HG03280 (cell line): ENCODE results near the gene PNLIPRP2.

ENCODE experiments used
- ATAC-seq: cut with Tn5 transposase; IDR thresholded peaks from one replicate; pipeline ENCODE4 v1.9.1; 2021; ENCODE audit warnings: mild to moderate bottlenecking, moderate library complexity; ENCODE audit not compliant: unreplicated experiment

The PNLIPRP2 gene

DNA sequence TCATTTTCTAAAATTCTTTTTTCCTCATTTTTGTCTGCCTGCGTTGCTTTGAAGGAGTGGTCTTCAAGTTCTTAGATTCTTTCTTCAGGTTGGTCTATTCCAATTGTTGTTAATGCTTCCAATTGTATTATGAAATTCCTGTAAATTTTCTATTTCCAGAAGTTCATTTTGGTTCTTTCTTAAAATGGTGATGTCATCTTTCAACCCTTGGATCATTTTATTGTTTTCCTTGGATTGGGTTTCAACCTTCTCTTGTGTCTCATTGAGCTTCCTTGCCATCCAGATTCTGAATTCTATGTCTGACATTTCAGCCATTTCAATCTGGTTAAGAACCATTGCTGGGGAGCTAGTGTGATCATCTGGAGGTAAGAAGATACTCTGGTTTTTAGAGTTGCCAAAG lies 33.1 kb downstream of the PNLIPRP2 start:
- ATAC-seq, result no peak

- ATAC-seq, result peak; percentile 57
These were observed 34.1 kb downstream of the PNLIPRP2 start for GRCh38 chr10:116654816-116655215.

DNA sequence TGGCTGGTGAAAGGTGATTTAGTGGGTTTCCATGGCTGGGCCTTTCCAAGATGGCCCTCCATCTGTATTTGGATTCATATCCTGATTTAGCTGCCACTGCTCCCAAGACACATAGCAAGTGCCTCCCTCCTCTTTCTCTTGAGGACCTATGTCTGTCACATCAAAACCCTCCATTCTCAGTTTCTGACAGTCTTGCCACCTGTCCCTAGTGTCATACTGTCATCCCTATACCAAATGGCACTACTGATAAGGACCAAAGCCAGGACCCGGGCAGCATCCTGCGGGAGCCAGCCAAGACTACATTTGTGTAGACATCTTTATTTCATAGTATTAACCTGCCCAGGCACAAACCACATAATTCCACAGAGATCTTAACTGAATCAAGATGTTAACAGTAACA lies 34.8 kb downstream of the PNLIPRP2 start:
- no peak for ATAC-seq

GRCh38 chr10:116656044-116656443 lies 35.3 kb downstream of the PNLIPRP2 start:
- ATAC-seq, result no peak

GRCh38 chr10:116657863-116658551 lies 37.3 kb downstream of the PNLIPRP2 start:
- no peak for ATAC-seq

DNA sequence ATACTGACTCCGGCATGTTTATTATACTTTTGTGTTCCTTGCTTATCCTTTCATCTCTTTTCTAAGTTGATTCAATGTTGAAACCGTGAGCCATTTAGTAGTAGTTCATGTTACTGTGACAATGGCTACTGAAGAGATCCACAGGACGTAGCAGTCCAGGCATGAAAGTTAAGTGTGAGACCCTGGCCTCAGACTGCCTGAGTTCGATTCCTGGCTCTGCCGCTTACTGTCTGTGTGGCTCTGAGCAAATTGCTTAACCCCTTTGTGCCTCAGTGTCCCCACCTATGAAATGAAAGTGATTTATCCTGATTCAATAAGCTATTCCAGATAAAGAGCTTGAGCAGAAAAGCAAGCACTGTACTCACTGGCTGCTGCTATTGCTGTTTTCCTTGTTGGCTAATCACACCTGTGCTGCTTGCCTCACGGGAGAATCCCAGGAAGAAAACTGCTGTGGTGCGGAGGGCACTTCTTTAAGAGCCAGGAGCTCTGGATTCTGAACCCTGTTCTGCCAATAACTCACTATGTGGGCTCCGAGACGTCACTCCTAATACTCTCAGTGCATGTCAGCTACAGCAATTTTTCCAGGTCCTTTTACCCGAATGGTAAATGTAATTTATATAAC lies 38.4 kb downstream of the PNLIPRP2 start:
- ATAC-seq, result no peak

DNA sequence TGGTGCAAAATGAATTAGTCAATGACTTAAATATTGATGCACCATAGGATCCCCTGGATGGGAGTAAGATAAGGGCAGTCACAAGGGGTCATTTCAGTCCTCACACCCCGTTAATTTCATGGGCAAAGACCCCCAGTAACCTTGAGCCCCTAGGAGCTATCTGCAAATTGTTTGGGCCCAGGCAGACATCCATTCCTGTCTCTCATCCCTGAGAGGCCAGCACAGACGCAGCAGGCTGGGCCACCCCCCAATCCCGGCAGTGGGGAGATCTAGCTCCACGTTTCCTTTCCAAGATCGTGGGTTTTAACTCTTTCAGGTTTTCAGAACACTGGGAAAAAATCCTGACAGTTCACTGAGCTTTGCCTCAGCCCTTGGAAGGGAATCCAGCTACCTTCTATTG lies 40.1 kb downstream of the PNLIPRP2 start:
- ATAC-seq, result no peak

DNA sequence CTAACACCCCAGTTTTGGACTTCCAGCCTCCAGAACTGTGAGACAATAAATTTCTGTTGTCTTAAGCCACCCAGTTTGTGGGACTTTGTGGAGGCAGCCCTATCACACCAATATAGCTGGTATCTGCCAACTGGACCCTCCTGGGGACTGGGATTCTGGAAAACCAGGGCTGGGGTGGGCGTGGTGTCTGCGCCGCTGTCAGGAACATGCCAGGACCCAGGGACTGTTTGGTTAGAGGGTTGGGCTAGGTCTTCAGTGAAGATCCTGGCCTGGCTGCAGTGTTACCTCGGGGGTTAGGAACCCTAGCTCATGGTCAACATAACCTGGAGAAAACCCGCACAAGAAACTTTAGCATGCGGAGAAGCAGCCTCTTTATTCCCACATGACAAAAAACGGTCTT lies 42.6 kb downstream of the PNLIPRP2 start:
- no peak for ATAC-seq

DNA sequence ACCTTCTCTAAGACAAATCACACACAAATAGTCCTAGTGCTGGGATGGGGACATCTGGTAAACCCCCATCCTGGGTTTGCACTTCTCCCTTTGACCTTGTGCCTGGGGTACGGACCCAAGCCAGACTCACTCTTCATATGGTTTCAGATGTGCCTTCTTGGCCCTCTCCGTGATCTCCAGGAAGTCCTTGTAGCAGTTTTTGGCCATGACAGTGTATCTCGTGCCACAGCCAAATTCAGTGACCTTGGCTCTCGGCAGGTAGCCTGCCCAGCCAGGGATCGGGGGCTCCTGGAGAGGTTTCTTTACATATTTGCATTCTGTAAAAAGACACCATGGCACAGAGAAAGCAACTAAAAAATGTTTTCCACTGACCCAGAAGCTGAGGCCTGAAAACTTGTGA lies 43.9 kb downstream of the PNLIPRP2 start:
- ATAC-seq, result no peak

DNA sequence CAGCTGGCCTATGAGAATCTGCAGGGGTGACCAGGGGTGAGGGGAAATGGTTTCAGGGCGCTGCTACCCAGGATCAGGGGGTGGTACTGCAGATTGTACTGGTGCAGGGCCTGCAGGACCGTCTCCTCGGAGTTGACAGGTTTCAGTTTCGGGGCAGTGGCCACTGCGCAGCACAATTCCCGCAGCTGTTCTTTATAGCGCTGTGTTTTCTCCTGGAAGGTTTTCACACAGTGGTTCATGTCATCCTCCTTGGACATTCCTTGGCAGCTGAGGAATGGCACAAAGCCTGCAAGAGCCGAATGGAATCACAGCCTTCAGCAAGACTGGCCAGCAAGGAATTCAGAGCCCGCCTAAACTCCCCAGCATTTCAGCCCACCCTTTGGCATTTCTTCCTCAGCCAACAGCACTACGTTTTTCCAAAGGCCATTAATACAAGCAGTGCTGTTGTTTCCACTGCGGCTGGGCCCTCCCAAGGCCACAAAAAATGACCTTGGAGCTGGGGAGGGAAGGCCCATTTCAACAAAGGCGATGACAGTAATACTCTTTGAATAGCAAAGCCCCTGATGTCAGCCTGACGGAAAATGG lies 44.9 kb downstream of the PNLIPRP2 start:
- ATAC-seq, result no peak

GRCh38 chr10:116667484-116667883 lies 46.7 kb downstream of the PNLIPRP2 start:
- no peak for ATAC-seq

DNA sequence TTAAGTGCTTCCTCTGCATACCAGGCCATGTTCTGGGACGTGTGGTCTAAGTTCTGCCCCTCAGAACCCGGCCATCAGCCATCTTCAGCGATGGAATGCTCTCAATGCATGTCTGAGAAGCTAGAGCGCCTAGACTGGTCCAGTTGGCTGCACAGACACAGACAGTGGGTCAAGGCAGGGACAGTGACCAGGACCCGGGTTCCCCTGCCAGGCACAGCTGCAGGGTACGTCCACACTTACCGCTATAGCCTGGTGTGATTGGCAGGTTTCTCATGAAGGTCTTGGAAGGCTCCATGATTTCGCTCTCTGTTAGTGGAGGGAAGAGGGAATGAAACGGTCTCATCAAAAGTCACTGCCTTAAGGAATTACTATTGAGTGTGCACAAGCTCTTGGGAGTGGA lies 47.3 kb downstream of the PNLIPRP2 start:
- no peak for ATAC-seq

DNA sequence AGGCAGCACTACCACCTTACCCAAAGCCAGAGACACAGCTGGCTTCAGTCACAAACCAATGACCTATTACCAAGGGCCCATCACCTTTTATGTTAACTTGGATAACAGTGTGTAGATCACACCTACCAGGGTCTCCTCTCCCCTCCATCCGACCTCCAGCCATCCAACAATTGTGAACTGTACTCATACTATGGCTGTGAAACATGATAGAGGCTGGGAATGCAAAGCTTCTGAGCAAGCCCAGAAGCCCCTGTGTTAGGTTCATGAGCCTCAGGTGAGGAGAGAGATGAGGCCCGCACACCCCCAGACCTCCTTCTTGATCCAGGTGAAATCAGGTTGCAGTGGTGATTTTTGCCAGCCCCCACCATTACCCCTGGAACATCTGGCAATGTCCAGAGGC lies 47.7 kb downstream of the PNLIPRP2 start:
- no peak for ATAC-seq

DNA sequence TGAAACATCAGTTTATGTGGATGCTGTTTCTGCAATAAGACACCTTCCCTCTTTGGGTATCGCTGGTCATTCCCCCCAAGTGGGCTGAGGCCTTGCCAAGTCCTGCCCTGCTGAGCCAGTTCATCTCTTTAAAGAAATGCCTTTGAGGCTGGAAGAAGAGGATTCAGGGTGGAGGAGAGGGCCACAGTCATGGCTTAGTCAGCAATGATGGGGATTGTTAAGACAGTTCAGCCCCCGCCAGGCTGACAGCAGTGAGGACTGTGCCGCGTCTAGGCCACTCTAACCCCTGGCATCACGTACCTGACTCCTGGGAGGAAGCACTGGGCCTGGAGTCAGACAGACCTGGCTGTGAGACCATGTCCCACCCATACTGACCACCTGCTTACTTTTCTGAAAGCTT lies 48.3 kb downstream of the PNLIPRP2 start:
- no peak for ATAC-seq

DNA sequence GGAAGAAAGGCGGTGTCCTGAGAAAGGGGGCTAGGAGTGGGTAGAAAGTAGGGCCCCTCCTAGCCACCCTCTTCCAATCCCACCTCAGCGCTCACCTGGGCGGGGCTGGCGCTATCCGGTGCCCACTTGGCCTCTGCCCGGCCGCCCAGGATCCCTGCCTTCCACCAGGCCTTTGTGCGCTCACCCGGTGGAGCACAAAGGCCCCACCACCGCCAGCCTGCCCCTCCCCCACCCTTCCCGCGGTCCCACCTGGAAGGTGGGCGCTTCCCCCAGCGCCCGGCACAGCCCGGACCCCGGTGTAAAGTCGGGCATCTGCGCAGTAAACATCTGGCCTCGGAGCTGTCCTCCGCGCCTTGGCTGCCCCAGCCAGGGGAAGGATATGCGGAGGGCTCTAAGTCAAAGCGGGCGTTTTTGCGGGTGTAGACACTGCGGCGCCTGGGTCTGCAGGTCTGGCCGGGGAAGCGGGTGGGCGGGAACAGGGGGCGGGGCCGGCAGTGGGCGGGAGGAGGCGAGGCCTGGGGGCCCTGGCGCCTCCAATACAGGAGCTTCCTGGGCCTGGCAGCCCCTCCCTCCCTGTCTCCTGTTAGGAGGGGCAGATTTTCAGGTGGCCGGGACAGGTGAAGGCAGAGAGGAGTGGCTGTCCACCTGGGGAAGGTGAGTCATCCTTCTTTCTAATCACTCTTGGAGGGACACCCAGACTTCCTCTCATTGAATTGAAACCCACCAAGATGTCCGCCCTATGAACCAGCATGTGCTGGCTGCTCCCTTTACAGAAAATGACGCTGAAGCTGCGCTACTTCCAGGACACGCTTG lies 49.3 kb downstream of the PNLIPRP2 start:
- no peak for ATAC-seq

DNA sequence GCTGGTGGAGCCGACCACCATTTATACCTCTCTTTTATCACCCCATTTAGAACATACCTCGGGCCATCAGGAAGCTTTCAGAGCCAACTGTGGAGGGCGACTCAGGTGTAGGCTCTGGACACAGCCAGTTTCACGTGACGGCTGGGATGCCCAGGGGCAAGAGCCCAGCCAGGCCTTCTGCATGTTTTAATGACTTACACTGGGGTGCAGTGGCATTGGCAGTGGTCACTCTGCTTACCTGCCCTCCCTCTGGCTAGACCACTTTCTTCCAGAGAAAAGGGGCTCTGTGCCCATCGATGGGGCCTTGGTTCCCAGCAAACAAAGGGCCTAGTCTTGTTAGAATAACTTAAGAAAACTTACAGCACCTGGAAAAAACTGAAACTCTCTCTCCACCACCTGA lies 50.0 kb downstream of the PNLIPRP2 start:
- ATAC-seq, result no peak

GRCh38 chr10:116671274-116671926 lies 50.6 kb downstream of the PNLIPRP2 start:
- ATAC-seq, result no peak

GRCh38 chr10:116672891-116673290 lies 52.1 kb downstream of the PNLIPRP2 start:
- no peak for ATAC-seq

DNA sequence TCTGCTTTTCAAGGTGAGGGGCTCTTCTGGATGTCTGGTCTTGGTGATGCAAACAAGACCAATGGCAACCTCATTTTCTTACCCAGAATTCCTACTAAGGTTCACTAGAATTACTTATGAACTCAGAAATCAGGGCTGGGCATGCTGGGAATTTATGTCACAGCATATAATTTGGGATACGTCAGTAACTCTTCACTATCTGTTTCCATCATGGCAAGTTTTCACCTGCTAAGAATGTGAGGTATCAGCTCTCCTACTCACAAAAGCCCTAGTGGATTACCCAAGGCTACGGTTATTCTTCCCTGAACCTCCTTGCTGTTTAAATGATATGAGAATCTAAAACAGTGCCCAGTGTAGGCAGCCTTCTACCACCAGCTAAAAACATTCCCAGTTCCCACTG lies 53.1 kb downstream of the PNLIPRP2 start:
- ATAC-seq, result no peak

- no peak for ATAC-seq
These were observed 54.2 kb downstream of the PNLIPRP2 start for GRCh38 chr10:116674901-116675423.

DNA sequence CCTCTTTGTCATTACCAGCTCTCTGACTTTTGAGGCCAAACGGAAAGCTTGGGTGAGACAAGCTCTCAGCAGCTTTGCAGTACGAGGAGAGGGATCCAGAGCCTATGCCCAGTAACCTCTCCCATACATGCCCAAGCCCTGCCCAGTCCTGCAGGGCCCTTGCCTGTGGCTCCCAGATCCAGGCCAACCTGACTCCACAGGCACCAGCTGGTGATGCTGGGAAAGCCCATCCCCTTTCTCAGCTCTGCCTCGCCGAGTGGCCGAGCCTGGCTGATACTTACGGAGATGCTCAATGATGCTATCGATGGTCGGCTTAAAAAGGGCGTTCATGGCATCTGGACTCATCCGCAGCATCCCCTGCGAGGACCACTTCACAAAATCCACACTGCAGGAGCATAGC lies 55.4 kb downstream of the PNLIPRP2 start:
- ATAC-seq, result no peak
